Measurements from ENCODE around the gene P4HA3. TPM values are rescaled to one million over a fixed set of nuclear protein-coding genes. Genes with fewer than 3 reads are reported as not detected.

P4HA3 gene
- total RNA-seq, 1 experiment from 2014 or later = 0.91 TPM

DNA sequence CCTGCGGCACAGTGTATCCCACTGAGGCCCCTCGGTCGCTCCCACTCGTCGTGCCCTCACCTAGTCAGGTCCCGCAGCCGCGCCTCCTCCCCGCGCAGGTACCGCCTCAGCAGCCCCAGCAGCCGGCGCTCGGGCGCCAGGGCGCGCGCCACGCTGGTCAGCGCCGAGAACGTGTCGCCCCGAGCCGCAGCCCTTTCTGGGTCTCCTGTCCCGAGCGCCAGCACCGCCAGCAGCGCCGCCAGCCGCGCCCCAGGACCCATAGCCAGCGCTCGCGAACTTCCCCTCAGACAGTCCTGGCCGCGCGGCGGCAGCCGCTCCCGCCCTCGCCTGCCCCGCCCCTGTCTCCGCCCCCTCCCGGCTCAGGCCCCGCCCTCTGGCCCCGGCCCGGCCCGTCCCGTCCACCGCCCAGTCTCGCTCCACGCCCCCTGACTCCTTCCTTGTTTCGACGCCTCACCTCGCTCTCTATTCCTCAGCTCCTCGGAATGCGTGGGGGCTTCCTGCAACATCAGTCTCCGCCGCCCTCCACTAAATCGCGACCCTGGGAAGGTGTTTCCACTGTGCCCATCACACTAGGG lies at the start of gene P4HA3 (continued):
- TF ChIP-seq POLR2A (IDR thresholded peaks at IDR 0.05; ENCODE audit: borderline replicate concordance, extremely low read depth, insufficient read depth, insufficient read length) = no peak
- no peak for TF ChIP-seq YY1 (IDR thresholded peaks at IDR 0.05; ENCODE audit: extremely low read depth, insufficient replicate concordance, low read depth, low read length)
- peak; percentile 31; the same call in 1 of the 2 replicates for TF ChIP-seq POLR2AphosphoS5 (IDR thresholded peaks at IDR 0.05; ENCODE audit: low read depth, low read length)

DNA sequence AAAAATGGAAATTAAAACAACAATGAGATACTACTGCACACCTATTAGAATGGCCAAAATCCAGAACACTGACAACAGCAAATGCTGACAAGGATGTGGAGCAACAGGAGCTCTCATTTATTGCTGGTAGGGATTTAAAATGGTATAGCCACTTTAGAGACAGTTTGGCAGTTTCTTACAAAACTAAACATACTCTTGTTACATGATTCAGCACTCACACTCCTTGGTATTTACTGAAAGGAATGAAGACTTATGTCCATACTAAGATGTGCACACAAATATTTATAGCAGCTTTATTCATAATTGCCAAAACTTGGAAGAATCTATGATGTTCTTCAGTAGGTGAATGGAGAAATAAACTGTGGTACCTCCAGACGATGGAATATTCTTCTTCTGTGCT lies 46.0 kb upstream of the P4HA3 start:
- H4K20me1 ChIP-seq (ENCODE audit: insufficient read depth) = no peaks in the 10 kb centered on the region
- no peak overlapping the region for H3K27ac ChIP-seq (ENCODE audit: low read depth, low read length)
- H3K9me3 ChIP-seq (ENCODE audit: control insufficient read depth in 1 of 2, insufficient read depth in 1 of 2, low read depth in 1 of 2, low read length in 2 of 2) = no peaks in the 10 kb centered on the region
- H3K4me1 ChIP-seq (ENCODE audit: control insufficient read depth in 1 of 2, insufficient read depth in 2 of 2, low read length in 2 of 2) = no peaks in the 10 kb centered on the region
- H3K79me2 ChIP-seq (ENCODE audit: insufficient read depth, low read length) = no peaks in the 10 kb centered on the region
- CTCF ChIA-PET = no interaction called here
- no peaks in the 10 kb centered on the region for H3K27me3 ChIP-seq (ENCODE audit: insufficient read depth, low read length)
- POLR2A ChIA-PET = no interaction called here
- H3K36me3 ChIP-seq (ENCODE audit: control insufficient read depth in 1 of 2, insufficient read depth in 2 of 2, low read length in 2 of 2) = no peaks in the 10 kb centered on the region; a peak in 1 of 4 replicates
- TF ChIP-seq SP1 (IDR thresholded peaks at IDR 0.05; ENCODE audit: low read depth) (no peak), TCF7L2 (IDR thresholded peaks at IDR 0.05; ENCODE audit: borderline replicate concordance, extremely low read depth, insufficient read depth, insufficient read length) (no peak), POLR2AphosphoS5 (IDR thresholded peaks at IDR 0.05; ENCODE audit: low read depth, low read length) (no peak), EGR1 (IDR thresholded peaks at IDR 0.05; ENCODE audit: low read depth) (no peak), EZH2phosphoT487 (IDR thresholded peaks at IDR 0.05; ENCODE audit: borderline replicate concordance) (no peak), ZFX (IDR thresholded peaks at IDR 0.05) (no peak), SRF (IDR thresholded peaks at IDR 0.05; ENCODE audit: low read depth) (no peak), POLR2A (IDR thresholded peaks at IDR 0.05; ENCODE audit: borderline replicate concordance, extremely low read depth, insufficient read depth, insufficient read length) (no peak), YY1 (IDR thresholded peaks at IDR 0.05; ENCODE audit: extremely low read depth, insufficient replicate concordance, low read depth, low read length) (no peak), ZNF274 (IDR thresholded peaks at IDR 0.05; ENCODE audit: low read depth, low read length) (no peak), SIN3A (IDR thresholded peaks at IDR 0.05; ENCODE audit: low read depth) (no peak), FOSL1 (IDR thresholded peaks at IDR 0.05; ENCODE audit: low read depth) (no peak), ELF1 (IDR thresholded peaks at IDR 0.05; ENCODE audit: borderline replicate concordance, low read depth) (no peak)
- TF ChIP-seq, protein P1, sequence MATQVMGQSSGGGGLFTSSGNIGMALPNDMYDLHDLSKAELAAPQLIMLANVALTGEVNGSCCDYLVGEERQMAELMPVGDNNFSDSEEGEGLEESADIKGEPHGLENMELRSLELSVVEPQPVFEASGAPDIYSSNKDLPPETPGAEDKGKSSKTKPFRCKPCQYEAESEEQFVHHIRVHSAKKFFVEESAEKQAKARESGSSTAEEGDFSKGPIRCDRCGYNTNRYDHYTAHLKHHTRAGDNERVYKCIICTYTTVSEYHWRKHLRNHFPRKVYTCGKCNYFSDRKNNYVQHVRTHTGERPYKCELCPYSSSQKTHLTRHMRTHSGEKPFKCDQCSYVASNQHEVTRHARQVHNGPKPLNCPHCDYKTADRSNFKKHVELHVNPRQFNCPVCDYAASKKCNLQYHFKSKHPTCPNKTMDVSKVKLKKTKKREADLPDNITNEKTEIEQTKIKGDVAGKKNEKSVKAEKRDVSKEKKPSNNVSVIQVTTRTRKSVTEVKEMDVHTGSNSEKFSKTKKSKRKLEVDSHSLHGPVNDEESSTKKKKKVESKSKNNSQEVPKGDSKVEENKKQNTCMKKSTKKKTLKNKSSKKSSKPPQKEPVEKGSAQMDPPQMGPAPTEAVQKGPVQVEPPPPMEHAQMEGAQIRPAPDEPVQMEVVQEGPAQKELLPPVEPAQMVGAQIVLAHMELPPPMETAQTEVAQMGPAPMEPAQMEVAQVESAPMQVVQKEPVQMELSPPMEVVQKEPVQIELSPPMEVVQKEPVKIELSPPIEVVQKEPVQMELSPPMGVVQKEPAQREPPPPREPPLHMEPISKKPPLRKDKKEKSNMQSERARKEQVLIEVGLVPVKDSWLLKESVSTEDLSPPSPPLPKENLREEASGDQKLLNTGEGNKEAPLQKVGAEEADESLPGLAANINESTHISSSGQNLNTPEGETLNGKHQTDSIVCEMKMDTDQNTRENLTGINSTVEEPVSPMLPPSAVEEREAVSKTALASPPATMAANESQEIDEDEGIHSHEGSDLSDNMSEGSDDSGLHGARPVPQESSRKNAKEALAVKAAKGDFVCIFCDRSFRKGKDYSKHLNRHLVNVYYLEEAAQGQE (IDR thresholded peaks at IDR 0.05; ENCODE audit: low read depth) = no peak
- TF ChIP-seq, protein P2, sequence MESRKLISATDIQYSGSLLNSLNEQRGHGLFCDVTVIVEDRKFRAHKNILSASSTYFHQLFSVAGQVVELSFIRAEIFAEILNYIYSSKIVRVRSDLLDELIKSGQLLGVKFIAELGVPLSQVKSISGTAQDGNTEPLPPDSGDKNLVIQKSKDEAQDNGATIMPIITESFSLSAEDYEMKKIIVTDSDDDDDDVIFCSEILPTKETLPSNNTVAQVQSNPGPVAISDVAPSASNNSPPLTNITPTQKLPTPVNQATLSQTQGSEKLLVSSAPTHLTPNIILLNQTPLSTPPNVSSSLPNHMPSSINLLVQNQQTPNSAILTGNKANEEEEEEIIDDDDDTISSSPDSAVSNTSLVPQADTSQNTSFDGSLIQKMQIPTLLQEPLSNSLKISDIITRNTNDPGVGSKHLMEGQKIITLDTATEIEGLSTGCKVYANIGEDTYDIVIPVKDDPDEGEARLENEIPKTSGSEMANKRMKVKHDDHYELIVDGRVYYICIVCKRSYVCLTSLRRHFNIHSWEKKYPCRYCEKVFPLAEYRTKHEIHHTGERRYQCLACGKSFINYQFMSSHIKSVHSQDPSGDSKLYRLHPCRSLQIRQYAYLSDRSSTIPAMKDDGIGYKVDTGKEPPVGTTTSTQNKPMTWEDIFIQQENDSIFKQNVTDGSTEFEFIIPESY (IDR thresholded peaks at IDR 0.05; ENCODE audit: extremely low read depth, insufficient replicate concordance, low read length) = no peak
- TF ChIP-seq, protein P3, sequence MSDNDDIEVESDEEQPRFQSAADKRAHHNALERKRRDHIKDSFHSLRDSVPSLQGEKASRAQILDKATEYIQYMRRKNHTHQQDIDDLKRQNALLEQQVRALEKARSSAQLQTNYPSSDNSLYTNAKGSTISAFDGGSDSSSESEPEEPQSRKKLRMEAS (IDR thresholded peaks at IDR 0.05) = no peak
- TF ChIP-seq, protein P4, sequence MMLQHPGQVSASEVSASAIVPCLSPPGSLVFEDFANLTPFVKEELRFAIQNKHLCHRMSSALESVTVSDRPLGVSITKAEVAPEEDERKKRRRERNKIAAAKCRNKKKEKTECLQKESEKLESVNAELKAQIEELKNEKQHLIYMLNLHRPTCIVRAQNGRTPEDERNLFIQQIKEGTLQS (IDR thresholded peaks at IDR 0.05) = no peak
- no peak overlapping the region for H3K4me3 ChIP-seq (replicated peaks in 1 of 2; ENCODE audit: low read depth in 1 of 2, low read length in 2 of 2)
- no peak overlapping the region for H3K4me2 ChIP-seq (ENCODE audit: low read length)
- H2AFZ ChIP-seq (ENCODE audit: low read depth, low read length, poor library complexity, severe bottlenecking) = no peak overlapping the region
- H3K9me2 ChIP-seq (ENCODE audit: insufficient read depth) = no peaks in the 10 kb centered on the region
- H3K9ac ChIP-seq (ENCODE audit: low read length) = no peak overlapping the region
- ATAC-seq (no peak), DNase-seq (ENCODE audit: low read depth, low spot score) (no peak)
- intact Hi-C loops (cut with micrococcal nuclease) = no loop called here
- no TSS peak for BruUV-seq (replicated peaks)
- RAD21 ChIA-PET (ENCODE audit: low non-redundant PET in 1 of 2, low total read pairs in 2 of 2, uncharacterized antibody in 2 of 2, unreplicated experiment in 2 of 2) = no interaction called here
